H9 (cell line): ENCODE results near the gene PRR29. TPM values are rescaled to one million over a fixed set of nuclear protein-coding genes. Genes with fewer than 3 reads are reported as not detected.

Source experiments
- DNase-seq: peaks from one replicate; pipeline ENCODE4 v3.0.0-alpha.2; 2017
- H2AFZ ChIP-seq: one replicate; pipeline ENCODE4 v1.6.1; 2013; ENCODE audit warnings: mild to moderate bottlenecking, low read length, control low read depth, moderate library complexity
- H2AK5ac ChIP-seq: 2 replicates; pipeline ENCODE4 v1.6.1; 2013; ENCODE audit warnings: low read length, control low read depth, mixed read lengths; ENCODE audit not compliant: insufficient read length
- H2BK120ac ChIP-seq: one replicate; pipeline ENCODE4 v1.6.1; 2013; ENCODE audit warnings: low read depth, mild to moderate bottlenecking, low read length, control low read depth, inconsistent platforms; ENCODE audit not compliant: poor library complexity, severe bottlenecking
- H2BK12ac ChIP-seq: 2 replicates; pipeline ENCODE4 v1.6.1; 2013; ENCODE audit warnings: low read length, control low read depth, mixed read lengths, low read depth; ENCODE audit not compliant: insufficient read length
- H2BK15ac ChIP-seq: 2 replicates; pipeline ENCODE4 v1.6.1; 2013; ENCODE audit warnings: low read depth, low read length, control low read depth
- H2BK20ac ChIP-seq: one replicate; pipeline ENCODE4 v1.6.1; 2013; ENCODE audit warnings: low read depth, mild to moderate bottlenecking, low read length, control low read depth, inconsistent platforms; ENCODE audit not compliant: poor library complexity, severe bottlenecking
- H2BK5ac ChIP-seq: 2 replicates; pipeline ENCODE4 v1.6.1; 2013; ENCODE audit warnings: low read length, control low read depth, mixed read lengths; ENCODE audit not compliant: insufficient read length
- H3K14ac ChIP-seq: 2 replicates; pipeline ENCODE4 v1.6.1; 2013; ENCODE audit warnings: low read length, control low read depth; ENCODE audit not compliant: insufficient read depth
- H3K18ac ChIP-seq: 2 replicates; pipeline ENCODE4 v1.6.1; 2013; ENCODE audit warnings: low read depth, mild to moderate bottlenecking, mixed read lengths, low read length, control low read depth; ENCODE audit not compliant: insufficient read length
- H3K23ac ChIP-seq: 2 replicates; pipeline ENCODE4 v1.6.1; 2013; ENCODE audit warnings: low read length, control low read depth, mixed read lengths, low read depth; ENCODE audit not compliant: insufficient read length
- H3K23me2 ChIP-seq: 2 replicates; pipeline ENCODE4 v1.6.1; 2013; ENCODE audit warnings: low read depth, mild to moderate bottlenecking, mixed read lengths, low read length, control low read depth; ENCODE audit not compliant: insufficient read length, poor library complexity, severe bottlenecking
- H3K27ac ChIP-seq: 2 replicates; pipeline ENCODE4 v1.5.1; 2013; ENCODE audit warnings: low read length, control low read depth, mixed read lengths, low read depth; ENCODE audit not compliant: insufficient read length
- H3K27me3 ChIP-seq: 2 replicates; pipeline ENCODE4 v1.6.1; 2013; ENCODE audit warnings: low read length, control low read depth, inconsistent platforms; ENCODE audit not compliant: insufficient read depth
- H3K4ac ChIP-seq: 2 replicates; pipeline ENCODE4 v1.6.1; 2013; ENCODE audit warnings: low read depth, mild to moderate bottlenecking, control low read depth, inconsistent platforms, low read length, moderate library complexity
- H3K4me1 ChIP-seq: 2 replicates; pipeline ENCODE4 v1.6.1; 2013; ENCODE audit warnings: low read length, control low read depth, inconsistent platforms; ENCODE audit not compliant: insufficient read depth
- H3K4me2 ChIP-seq: 2 replicates; pipeline ENCODE4 v1.6.1; 2013; ENCODE audit warnings: low read length, control low read depth, mixed read lengths; ENCODE audit not compliant: insufficient read length, insufficient read depth
- H3K56ac ChIP-seq: 2 replicates; pipeline ENCODE4 v1.6.1; 2013; ENCODE audit warnings: low read depth, mild to moderate bottlenecking, mixed read lengths, low read length, control low read depth; ENCODE audit not compliant: insufficient read length
- H3K79me1 ChIP-seq: 2 replicates; pipeline ENCODE4 v1.6.1; 2013; ENCODE audit warnings: low read depth, mild to moderate bottlenecking, moderate library complexity, low read length, control low read depth, inconsistent platforms; ENCODE audit not compliant: insufficient read depth, poor library complexity, severe bottlenecking
- H3K79me2 ChIP-seq: 2 replicates; pipeline ENCODE4 v1.6.1; 2013; ENCODE audit warnings: low read length, control low read depth, inconsistent platforms; ENCODE audit not compliant: insufficient read depth
- H3K9ac ChIP-seq: 2 replicates; pipeline ENCODE4 v1.6.1; 2013; ENCODE audit warnings: low read length, control low read depth, mixed read lengths; ENCODE audit not compliant: insufficient read length; ENCODE audit errors: extremely low read depth
- H3K9me3 ChIP-seq: one replicate; pipeline ENCODE4 v1.6.1; 2013; ENCODE audit warnings: low read depth, low read length, inconsistent platforms; ENCODE audit not compliant: control insufficient read depth
- H3T11ph ChIP-seq: one replicate; pipeline ENCODE4 v1.6.1; 2013; ENCODE audit warnings: mild to moderate bottlenecking, low read length, control low read depth, inconsistent platforms
- H4K20me1 ChIP-seq: one replicate; pipeline ENCODE4 v1.6.1; 2013; ENCODE audit not compliant: control insufficient read depth, insufficient read length, insufficient read depth
- H4K5ac ChIP-seq: 2 replicates; pipeline ENCODE4 v1.6.1; 2013; ENCODE audit warnings: low read depth, mild to moderate bottlenecking, mixed read lengths, low read length, control low read depth; ENCODE audit not compliant: insufficient read length
- H4K8ac ChIP-seq: replicated peaks from 2 replicates; pipeline ENCODE4 v1.6.1; 2013; ENCODE audit warnings: low read length, control low read depth, mixed read lengths, low read depth; ENCODE audit not compliant: insufficient read length
- H4K91ac ChIP-seq: 2 replicates; pipeline ENCODE4 v1.6.1; 2013; ENCODE audit warnings: low read depth, mild to moderate bottlenecking, moderate library complexity, mixed read lengths, low read length, control low read depth; ENCODE audit not compliant: insufficient read length
- H3K27ac Mint-ChIP-seq, 3 experiments: 2 replicates in 2 of 3; 3 replicates in 1 of 3; pipeline ENCODE4 v1.8.0; 2020 to 2021; ENCODE audit warnings: mixed read lengths in 3 of 3, mild to moderate bottlenecking in 1 of 3, moderate library complexity in 1 of 3
- H3K27me3 Mint-ChIP-seq: 2 replicates; pipeline ENCODE4 v1.8.0; 2021; ENCODE audit warnings: low read depth, mild to moderate bottlenecking, moderate library complexity, mixed read lengths
- H3K36me3 Mint-ChIP-seq, 3 experiments: 2 replicates in 2 of 3; 3 replicates in 1 of 3; pipeline ENCODE4 v1.8.0; 2020 to 2021; ENCODE audit warnings: low read depth in 3 of 3, mixed read lengths in 3 of 3; ENCODE audit not compliant: insufficient read depth in 1 of 3
- H3K4me1 Mint-ChIP-seq, 2 experiments: 2 replicates each; pipeline ENCODE4 v1.8.0; 2020; ENCODE audit warnings: mixed read lengths in 2 of 2
- H3K4me3 Mint-ChIP-seq, 2 experiments: 2 replicates in 1 of 2; 3 replicates in 1 of 2; pipeline ENCODE4 v1.8.0; 2020 to 2021; ENCODE audit warnings: mild to moderate bottlenecking in 2 of 2, mixed read lengths in 2 of 2, moderate library complexity in 1 of 2
- H3K9me3 Mint-ChIP-seq, 2 experiments: 2 replicates in 1 of 2; 3 replicates in 1 of 2; pipeline ENCODE4 v1.8.0; 2020; ENCODE audit warnings: mild to moderate bottlenecking in 2 of 2, mixed read lengths in 2 of 2, moderate library complexity in 1 of 2
- CTCF ChIP-seq: fragments of 200-600 bp; sonication (generic); conservative IDR thresholded peaks from 3 replicates; pipeline ENCODE4 v1.8.0; 2021; ENCODE audit warnings: antibody characterized with exemption, mild to moderate bottlenecking
- WGBS: extraction: QIAGEN DNeasy Blood & Tissue Kit; methylation state at CpG from one replicate; pipeline ENCODE4 v1.1.7; 2013; ENCODE audit warnings: missing lambda C conversion rate, low lambda C conversion rate, mixed read lengths; ENCODE audit not compliant: insufficient read length; ENCODE audit errors: extremely low coverage; 5-methylcytosine and 5-hydroxymethylcytosine counted together
- total RNA-seq: library from RNA; stranded (reverse); gene quantifications from 2 replicates; pipeline ENCODE4 v1.2.1, GENCODE V29; 2021

PRR29 gene
- total RNA-seq, 1 experiment from 2014 or later: 0.87 TPM

GRCh38 chr17:63989622-63990345 lies 8.4 kb upstream of the PRR29 start:
- WGBS: no CpG with 5 or more reads among the region's 21 CpGs
- no peak overlapping the region for H2BK5ac ChIP-seq
- no peak overlapping the region for H2AK5ac ChIP-seq
- no peak overlapping the region for H3K27ac ChIP-seq
- no peaks in the 10 kb centered on the region for H3K79me2 ChIP-seq
- no peak overlapping the region for H4K5ac ChIP-seq
- no peak overlapping the region for H3T11ph ChIP-seq
- no peaks in the 10 kb centered on the region for H3K79me1 ChIP-seq
- Mint-ChIP-seq H3K4me3 (peak overlapping the region in 1 of 2 experiments; percentile 31; a peak in 2 of 5 replicates), H3K27me3 (peaks cover 31% of the 10 kb centered on the region), H3K27ac (peak overlapping the region in 1 of 3 experiments; percentile 38; a peak in 2 of 7 replicates), H3K4me1 (peaks cover 8 to 26% of the 10 kb centered on the region in 2 experiments), H3K36me3 (no peaks in the 10 kb centered on the region), H3K9me3 (no peaks in the 10 kb centered on the region; a peak in 2 of 5 replicates)
- H3K56ac ChIP-seq: no peak overlapping the region
- H2BK20ac ChIP-seq: no peak overlapping the region
- no peak overlapping the region for H3K14ac ChIP-seq
- H3K23ac ChIP-seq: no peak overlapping the region
- no peak overlapping the region for H3K18ac ChIP-seq
- H2BK12ac ChIP-seq: no peak overlapping the region
- no peak overlapping the region for H3K4me2 ChIP-seq
- H4K8ac ChIP-seq: peak overlapping the region; percentile 29
- H4K20me1 ChIP-seq: no peaks in the 10 kb centered on the region
- H3K9me3 ChIP-seq: no peaks in the 10 kb centered on the region
- peak; percentile 36 for DNase-seq
- H2AFZ ChIP-seq: no peak overlapping the region
- no peaks in the 10 kb centered on the region; the same call in 1 of the 2 replicates for H3K4me1 ChIP-seq
- no peaks in the 10 kb centered on the region for H3K23me2 ChIP-seq
- no peak overlapping the region for H3K9ac ChIP-seq
- no peaks in the 10 kb centered on the region for H3K27me3 ChIP-seq
- H4K91ac ChIP-seq: no peak overlapping the region
- TF ChIP-seq CTCF: no peak
- H2BK120ac ChIP-seq: no peak overlapping the region
- H3K4ac ChIP-seq: no peak overlapping the region
- H2BK15ac ChIP-seq: no peak overlapping the region
